Bronchial epithelial cell (primary cell): ENCODE results near the gene RIC3. TPM values are rescaled to one million over a fixed set of nuclear protein-coding genes. Genes with fewer than 3 reads are reported as not detected.

Experiments
- DNase-seq: peaks from one replicate; pipeline ENCODE4 v3.0.0-alpha.2; 2010; ENCODE audit warnings: low read depth
- FAIRE-seq: peaks from 2 replicates; lab custom pipeline; 2011; peaks lifted over from hg19 to GRCh38; lab: Jason Lieb, UNC
- H3K27me3 ChIP-seq: 2 replicates; pipeline ENCODE4 v1.5.1; 2011; ENCODE audit warnings: low read length; ENCODE audit not compliant: control insufficient read depth, insufficient read depth
- H3K36me3 ChIP-seq: 2 replicates; pipeline ENCODE4 v1.5.1; 2011; ENCODE audit warnings: low read length; ENCODE audit not compliant: control insufficient read depth, insufficient read depth
- H3K4me3 ChIP-seq: 2 replicates; pipeline ENCODE4 v1.5.1; 2011; ENCODE audit warnings: mild to moderate bottlenecking, low read depth, low read length, control low read depth
- total RNA-seq: library from RNA; depleted of rRNA; stranded (reverse); fragments of >200 nt; gene quantifications from 2 replicates; pipeline ENCODE4 v1.2.1, GENCODE V29; 2014
- TF ChIP-seq, protein P1 (sequence below): IDR thresholded peaks from 2 replicates; pipeline ENCODE4 v1.5.1; 2011; ENCODE audit warnings: mild to moderate bottlenecking, moderate library complexity, low read length, control low read depth, inconsistent platforms; ENCODE audit not compliant: insufficient read depth, severe bottlenecking

RIC3 gene
- total RNA-seq, 1 donor from 2014 or later = 0.26 TPM

DNA sequence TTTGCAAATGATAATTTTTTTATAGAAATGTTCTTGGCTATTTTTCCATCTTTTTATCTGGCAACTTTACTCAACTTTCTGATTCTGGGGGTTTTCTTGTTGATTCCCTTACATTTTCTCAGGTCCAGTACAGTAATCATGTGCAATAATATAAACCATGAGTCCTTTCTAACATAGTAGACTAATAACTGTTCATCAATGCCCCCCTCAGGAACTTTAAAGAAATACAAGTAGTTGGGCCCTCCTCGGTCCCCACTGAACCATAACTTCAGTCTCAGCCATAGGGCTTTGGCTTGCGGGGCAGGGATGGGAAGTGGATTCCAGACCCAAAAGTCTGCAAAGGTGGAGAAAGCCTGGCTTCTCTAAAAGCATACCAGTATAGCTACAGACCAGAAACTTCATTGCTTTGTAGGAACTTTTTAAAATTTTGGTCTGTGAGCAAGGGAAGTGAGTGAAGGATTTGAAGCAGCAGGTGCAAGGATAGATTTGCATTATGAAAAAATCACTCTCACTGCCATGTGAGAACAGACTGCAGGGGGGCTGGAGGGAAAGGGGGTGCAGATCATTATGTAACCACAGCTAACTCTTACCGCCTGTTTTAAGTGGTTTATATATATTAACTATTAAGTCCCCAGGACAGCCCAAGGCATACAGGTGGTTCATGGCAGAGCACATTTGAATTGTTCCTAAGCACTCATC, 98.3 kb downstream of the RIC3 start:
- no peak overlapping the region for H3K4me3 ChIP-seq

DNA sequence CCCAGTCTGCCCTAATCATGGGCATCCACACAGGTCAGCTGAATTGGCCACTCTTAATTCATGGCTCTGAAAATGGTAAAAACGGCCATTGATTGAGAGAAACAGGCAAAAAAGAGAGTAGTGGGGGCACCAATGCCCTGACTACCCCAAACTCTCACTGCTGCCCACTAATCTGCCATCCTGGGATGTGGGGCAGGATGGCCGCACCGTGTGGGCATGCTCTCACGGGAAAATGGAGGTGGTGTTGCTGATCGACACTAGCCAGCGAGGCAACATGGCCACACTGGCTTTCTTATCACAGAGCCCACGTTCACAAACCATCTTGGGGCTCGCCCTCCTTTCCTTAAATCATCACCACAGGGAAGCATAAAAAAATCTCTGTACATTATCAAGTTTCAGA, 99.1 kb downstream of the RIC3 start:
- no peak overlapping the region for H3K4me3 ChIP-seq
- peaks cover 14% of the 10 kb centered on the region for H3K27me3 ChIP-seq
- DNase-seq = no peak
- no peaks in the 10 kb centered on the region for H3K36me3 ChIP-seq
- no peak for FAIRE-seq
- TF ChIP-seq, protein P1, sequence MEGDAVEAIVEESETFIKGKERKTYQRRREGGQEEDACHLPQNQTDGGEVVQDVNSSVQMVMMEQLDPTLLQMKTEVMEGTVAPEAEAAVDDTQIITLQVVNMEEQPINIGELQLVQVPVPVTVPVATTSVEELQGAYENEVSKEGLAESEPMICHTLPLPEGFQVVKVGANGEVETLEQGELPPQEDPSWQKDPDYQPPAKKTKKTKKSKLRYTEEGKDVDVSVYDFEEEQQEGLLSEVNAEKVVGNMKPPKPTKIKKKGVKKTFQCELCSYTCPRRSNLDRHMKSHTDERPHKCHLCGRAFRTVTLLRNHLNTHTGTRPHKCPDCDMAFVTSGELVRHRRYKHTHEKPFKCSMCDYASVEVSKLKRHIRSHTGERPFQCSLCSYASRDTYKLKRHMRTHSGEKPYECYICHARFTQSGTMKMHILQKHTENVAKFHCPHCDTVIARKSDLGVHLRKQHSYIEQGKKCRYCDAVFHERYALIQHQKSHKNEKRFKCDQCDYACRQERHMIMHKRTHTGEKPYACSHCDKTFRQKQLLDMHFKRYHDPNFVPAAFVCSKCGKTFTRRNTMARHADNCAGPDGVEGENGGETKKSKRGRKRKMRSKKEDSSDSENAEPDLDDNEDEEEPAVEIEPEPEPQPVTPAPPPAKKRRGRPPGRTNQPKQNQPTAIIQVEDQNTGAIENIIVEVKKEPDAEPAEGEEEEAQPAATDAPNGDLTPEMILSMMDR = no peak

More for the DNA sequence above, 98.3 kb downstream of the RIC3 start:
- peaks cover 14% of the 10 kb centered on the region for H3K27me3 ChIP-seq
- DNase-seq (peak; percentile 34), FAIRE-seq (no peak)
- H3K36me3 ChIP-seq = no peaks in the 10 kb centered on the region
- TF ChIP-seq, protein P1 = no peak

DNA sequence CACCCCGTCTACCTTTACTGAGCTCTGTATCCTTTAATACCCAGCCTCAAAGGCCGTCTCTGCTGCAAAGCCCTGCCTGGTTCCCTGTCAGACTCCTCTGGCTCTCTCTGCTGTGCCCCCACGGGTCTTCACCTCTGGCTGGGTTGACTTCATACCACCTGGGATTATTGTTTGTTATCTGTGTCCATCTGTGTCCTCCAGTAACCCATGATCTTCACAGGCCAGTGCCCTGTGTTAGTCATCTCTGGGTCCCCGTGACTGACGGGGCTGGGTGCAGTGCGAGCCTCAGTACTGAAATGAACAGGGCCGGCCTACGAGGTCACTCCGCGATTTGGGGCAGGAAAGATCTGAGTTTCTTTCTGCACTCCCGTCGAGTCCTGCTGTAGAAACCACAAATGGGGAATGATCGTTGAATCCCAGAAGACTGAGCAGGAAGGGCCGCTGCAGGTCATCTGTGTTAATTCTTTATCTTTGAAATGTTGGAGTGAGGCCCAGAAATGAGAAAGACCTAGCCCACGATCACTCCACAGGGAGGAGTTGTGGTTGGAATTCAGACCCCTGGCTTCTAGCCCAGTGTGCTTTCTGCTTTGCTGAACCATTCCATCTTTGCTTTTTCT, 100.1 kb downstream of the RIC3 start:
- Histone ChIP-seq H3K36me3 (no peaks in the 10 kb centered on the region), H3K4me3 (no peak overlapping the region), H3K27me3 (peaks cover 14% of the 10 kb centered on the region)
- TF ChIP-seq, protein P1 = no peak
- DNase-seq (no peak), FAIRE-seq (no peak)

DNA sequence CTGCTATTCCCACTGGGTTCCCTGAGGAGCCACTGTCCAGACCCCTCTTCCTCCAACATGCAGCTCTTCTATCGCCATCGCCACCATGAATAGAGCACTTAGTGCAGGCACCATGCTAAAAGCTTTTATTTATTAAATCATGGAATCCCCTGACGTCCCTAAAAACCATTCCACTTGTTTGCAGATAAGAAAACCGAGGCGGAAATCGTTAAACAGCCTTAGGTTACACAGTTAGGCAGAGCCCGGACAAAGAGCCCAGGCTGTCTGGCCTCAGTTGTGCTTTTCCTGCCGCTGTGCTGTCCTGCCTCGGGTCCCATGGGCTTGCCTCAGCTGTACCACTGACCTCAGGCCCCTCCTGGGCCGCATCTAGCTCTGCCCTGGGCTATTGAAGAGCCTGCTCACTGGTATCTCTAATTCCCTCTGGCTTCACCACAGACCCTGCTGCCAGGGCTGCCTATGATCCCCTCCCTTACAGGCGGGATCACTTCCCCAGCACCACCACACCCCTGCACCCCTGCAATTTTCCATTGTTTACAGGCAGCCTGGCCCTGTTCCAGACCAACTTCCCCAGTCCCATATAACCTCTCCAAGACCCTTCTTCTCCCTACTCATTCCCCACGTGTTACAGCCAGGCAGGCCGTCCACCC, 100.8 kb downstream of the RIC3 start:
- Histone ChIP-seq H3K4me3 (no peak overlapping the region), H3K27me3 (peaks cover 13% of the 10 kb centered on the region), H3K36me3 (no peaks in the 10 kb centered on the region)
- FAIRE-seq (peak; percentile 47), DNase-seq (no peak)
- TF ChIP-seq, protein P1 = no peak

DNA sequence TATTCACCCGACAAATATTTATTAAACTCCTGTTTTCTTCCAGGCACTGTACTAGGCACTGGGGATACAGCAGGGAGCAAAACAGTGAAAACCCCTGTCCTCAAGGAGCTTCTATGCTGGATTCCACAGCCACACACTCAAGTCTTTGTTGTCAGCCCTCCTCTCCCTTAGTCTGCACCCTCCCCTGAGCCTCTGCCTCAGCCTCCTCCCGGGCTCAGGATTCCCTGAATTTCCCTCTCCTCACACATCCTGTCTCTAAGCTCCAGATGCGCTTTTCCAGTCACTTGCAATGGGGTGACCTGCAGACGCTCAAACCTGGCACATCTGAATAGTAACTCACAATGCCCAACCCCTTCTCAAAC, 101.3 kb downstream of the RIC3 start:
- H3K4me3 ChIP-seq = no peak overlapping the region

More for the DNA sequence above, 101.3 kb downstream of the RIC3 start:
- DNase-seq = no peak
- no peak for FAIRE-seq
- Histone ChIP-seq H3K27me3 (peaks cover 10% of the 10 kb centered on the region), H3K36me3 (no peaks in the 10 kb centered on the region)
- TF ChIP-seq, protein P1 = no peak
